Ascending aorta (tissue), 2 donors: ENCODE measurements around the gene EFHD2. TPM values are rescaled to one million over a fixed set of nuclear protein-coding genes. Genes with fewer than 3 reads are reported as not detected.

Experiments used
- DNase-seq, 2 donors: peaks; one replicate each; pipeline ENCODE4 v3.0.0-alpha.2; 2019; ENCODE audit warnings: low spot score in 2 of 2
- H3K27ac ChIP-seq, 2 donors: fragments of 200-600 bp; sonication (generic); one replicate each; pipeline ENCODE4 v1.5.1; 2016 to 2017; ENCODE audit warnings: mild to moderate bottlenecking in 1 of 2
- H3K27me3 ChIP-seq: fragments of 200-600 bp; sonication (generic); one replicate; pipeline ENCODE4 v1.5.1; 2017
- H3K36me3 ChIP-seq, 2 donors: fragments of 200-600 bp; sonication (generic); one replicate each; pipeline ENCODE4 v1.5.1; 2016
- H3K4me1 ChIP-seq, 2 donors: fragments of 200-600 bp; sonication (generic); one replicate each; pipeline ENCODE4 v1.5.1; 2016 to 2017; ENCODE audit warnings: mild to moderate bottlenecking in 1 of 2
- H3K4me3 ChIP-seq, 2 donors: fragments of 200-600 bp; sonication (generic); one replicate each; pipeline ENCODE4 v1.5.1; 2016 to 2017; ENCODE audit warnings: mild to moderate bottlenecking in 1 of 2
- H3K9me3 ChIP-seq, 2 donors: fragments of 200-600 bp; sonication (generic); one replicate each; pipeline ENCODE4 v1.5.1; 2016
- CTCF ChIP-seq, 3 experiments: fragments of 200-600 bp in 2 of 3; fragments of 450-650 bp in 1 of 3; sonication (generic) in 2 of 3; IDR thresholded peaks; one replicate each; pipeline ENCODE4 v1.5.1; 2016 to 2019; ENCODE audit warnings: antibody characterized with exemption in 3 of 3, mild to moderate bottlenecking in 1 of 3, moderate library complexity in 1 of 3
- intact Hi-C: fragments of 100-400 bp; cut with DNase I; formaldehyde crosslinking; loops from one replicate; pipeline ENCODE4 v1.15.1; 2023
- total RNA-seq: library from RNA; depleted of rRNA; stranded (reverse); fragments of >200 nt; gene quantifications from one replicate; pipeline ENCODE4 v1.1.0, GENCODE V29; 2016

Gene EFHD2
- total RNA-seq, 1 donor from 2014 or later, result 116 TPM

- no peaks in the 10 kb centered on the region for H3K27me3 ChIP-seq
- no peak for TF ChIP-seq CTCF (IDR thresholded peaks at IDR 0.05)
- intact Hi-C loops, result loop anchor here (10.0 kb wide), 1 partner anchor 246 kb away; the partner anchor contains the start of gene TMEM51
- no peaks in the 10 kb centered on the region for H3K36me3 ChIP-seq
- peaks cover 0 to 8% of the 10 kb centered on the region in 2 donors for H3K9me3 ChIP-seq
- no peak for DNase-seq
- H3K4me1 ChIP-seq, result peaks cover 0 to 6% of the 10 kb centered on the region in 2 donors
- peak overlapping the region in 1 of 2 donors; percentile 4 for H3K27ac ChIP-seq
- H3K4me3 ChIP-seq, result no peak overlapping the region
Observed at GRCh38 chr1:15400627-15401026, 9.1 kb upstream of the EFHD2 start.

- H3K9me3 ChIP-seq, result peaks cover 0 to 8% of the 10 kb centered on the region in 2 donors
- H3K4me1 ChIP-seq, result peaks cover under 1 to 6% of the 10 kb centered on the region in 2 donors
- H3K27me3 ChIP-seq, result no peaks in the 10 kb centered on the region
- DNase-seq, result no peak
- intact Hi-C loops, result loop anchor here (10.0 kb wide), 1 partner anchor 247 kb away; the partner anchor contains the start of gene TMEM51
- TF ChIP-seq CTCF (IDR thresholded peaks at IDR 0.05), result no peak
- H3K27ac ChIP-seq, result peak overlapping the region in 1 of 2 donors; percentile 4
- no peak overlapping the region for H3K4me3 ChIP-seq
- H3K36me3 ChIP-seq, result no peaks in the 10 kb centered on the region
Observed at GRCh38 chr1:15401391-15402055, 8.2 kb upstream of the EFHD2 start.

- no peak overlapping the region for H3K4me3 ChIP-seq
- H3K27me3 ChIP-seq, result no peaks in the 10 kb centered on the region
- H3K4me1 ChIP-seq, result peaks cover 7 to 18% of the 10 kb centered on the region in 2 donors
- no peak overlapping the region for H3K27ac ChIP-seq
- no peak for DNase-seq
- intact Hi-C loops, result loop anchor here (10.0 kb wide), 1 partner anchor 248 kb away; the partner anchor contains the start of gene TMEM51
- TF ChIP-seq CTCF (IDR thresholded peaks at IDR 0.05), result no peak
- H3K9me3 ChIP-seq, result peaks cover 0 to 8% of the 10 kb centered on the region in 2 donors
- no peaks in the 10 kb centered on the region for H3K36me3 ChIP-seq
Observed at GRCh38 chr1:15402809-15403450, 6.8 kb upstream of the EFHD2 start.

- intact Hi-C loops, result loop anchor here (10.0 kb wide), 1 partner anchor 249 kb away; the partner anchor contains the start of gene TMEM51
- Histone ChIP-seq H3K27ac (no peak overlapping the region), H3K4me1 (peaks cover 7 to 23% of the 10 kb centered on the region in 2 donors), H3K4me3 (no peak overlapping the region), H3K27me3 (no peaks in the 10 kb centered on the region), H3K9me3 (peaks cover 0 to 8% of the 10 kb centered on the region in 2 donors), H3K36me3 (no peaks in the 10 kb centered on the region)
- TF ChIP-seq CTCF (IDR thresholded peaks at IDR 0.05), result no peak
- DNase-seq, result no peak
Observed at GRCh38 chr1:15403962-15404580, 5.6 kb upstream of the EFHD2 start.

GRCh38 chr1:15405106-15405850 is 4.4 kb upstream of the EFHD2 start:
- TF ChIP-seq CTCF (IDR thresholded peaks at IDR 0.05), result no peak
- no peaks in the 10 kb centered on the region for H3K9me3 ChIP-seq
- H3K27me3 ChIP-seq, result no peaks in the 10 kb centered on the region
- no peak overlapping the region for H3K4me3 ChIP-seq
- peaks cover 10 to 26% of the 10 kb centered on the region in 2 donors for H3K4me1 ChIP-seq
- H3K36me3 ChIP-seq, result no peaks in the 10 kb centered on the region
- DNase-seq, result no peak
- intact Hi-C loops, result loop anchor here (5.0 to 10.0 kb wide), 2 partner anchors 33 to 250 kb away; partner anchors contain the start of gene TMEM51
- H3K27ac ChIP-seq, result no peak overlapping the region
